Mesendoderm (in vitro differentiated cells): ENCODE measurements around the gene CCDC8.
"Not testable (repeated sequence)": the region's sequence is repeated elsewhere in the genome, so short reads cannot be mapped to it uniquely, and the experiment has no call there.

Experiments
- DNase-seq: peaks from one replicate; pipeline ENCODE4 v3.0.0; 2013
- H2AK5ac ChIP-seq: 2 replicates; pipeline ENCODE4 v1.6.1; 2013; ENCODE audit warnings: low read length, inconsistent platforms
- H2BK120ac ChIP-seq: 2 replicates; pipeline ENCODE4 v1.6.1; 2013; ENCODE audit warnings: low read depth, mild to moderate bottlenecking, low read length, moderate library complexity, mixed read lengths
- H2BK15ac ChIP-seq: replicated peaks from 2 replicates; pipeline ENCODE4 v1.6.1; 2013; ENCODE audit warnings: low read depth, mild to moderate bottlenecking, moderate library complexity
- H2BK5ac ChIP-seq: 2 replicates; pipeline ENCODE4 v1.6.1; 2013; ENCODE audit warnings: low read length, inconsistent platforms
- H3K18ac ChIP-seq: 2 replicates; pipeline ENCODE4 v1.6.1; 2013; ENCODE audit warnings: mild to moderate bottlenecking, low read length, mixed read lengths
- H3K23ac ChIP-seq: one replicate; pipeline ENCODE4 v1.6.1; 2013; ENCODE audit warnings: low read length
- H3K27ac ChIP-seq: 2 replicates; pipeline ENCODE4 v1.5.1; 2013; ENCODE audit warnings: low read depth, mild to moderate bottlenecking, inconsistent platforms, low read length, moderate library complexity
- H3K27me3 ChIP-seq: 2 replicates; pipeline ENCODE4 v1.6.1; 2013; ENCODE audit warnings: low read length, control low read depth, mild to moderate bottlenecking, inconsistent platforms; ENCODE audit not compliant: insufficient read depth, poor library complexity
- H3K36me3 ChIP-seq: 2 replicates; pipeline ENCODE4 v1.6.1; 2013; ENCODE audit warnings: low read length, inconsistent platforms; ENCODE audit not compliant: control insufficient read depth, insufficient read depth
- H3K4ac ChIP-seq: one replicate; pipeline ENCODE4 v1.6.1; 2013; ENCODE audit warnings: low read depth, mild to moderate bottlenecking, low read length, moderate library complexity
- H3K4me1 ChIP-seq: 2 replicates; pipeline ENCODE4 v1.6.1; 2013; ENCODE audit warnings: low read depth, low read length, inconsistent platforms; ENCODE audit not compliant: control insufficient read depth
- H3K4me2 ChIP-seq: 2 replicates; pipeline ENCODE4 v1.6.1; 2013; ENCODE audit warnings: low read length
- H3K4me3 ChIP-seq: 2 replicates; pipeline ENCODE4 v1.5.1; 2013; ENCODE audit warnings: mild to moderate bottlenecking, low read length
- H3K56ac ChIP-seq: one replicate; pipeline ENCODE4 v1.6.1; 2013; ENCODE audit warnings: low read length
- H3K79me1 ChIP-seq: 2 replicates; pipeline ENCODE4 v1.6.1; 2013; ENCODE audit warnings: low read length, inconsistent platforms
- H3K79me2 ChIP-seq: 2 replicates; pipeline ENCODE4 v1.6.1; 2013; ENCODE audit warnings: mild to moderate bottlenecking, low read length; ENCODE audit not compliant: control insufficient read depth, insufficient read depth
- H3K9ac ChIP-seq: 2 replicates; pipeline ENCODE4 v1.6.1; 2013; ENCODE audit warnings: low read length, inconsistent platforms
- H4K5ac ChIP-seq: one replicate; pipeline ENCODE4 v1.6.1; 2013; ENCODE audit warnings: low read length
- H4K8ac ChIP-seq: one replicate; pipeline ENCODE4 v1.6.1; 2013; ENCODE audit warnings: low read depth, mild to moderate bottlenecking, control low read depth, low read length, moderate library complexity
- WGBS: extraction: QIAGEN DNeasy Blood & Tissue Kit; methylation state at CpG from one replicate; pipeline ENCODE4 v1.1.7; 2013; ENCODE audit warnings: low lambda C conversion rate, missing lambda C conversion rate; ENCODE audit not compliant: insufficient coverage; ENCODE audit errors: extremely low coverage; 5-methylcytosine and 5-hydroxymethylcytosine counted together

Gene CCDC8

GRCh38 chr19:46380690-46381089 is 32.7 kb downstream of the CCDC8 start:
- no peak overlapping the region for H2BK15ac ChIP-seq
- no CpG with 5 or more reads among the region's 2 CpGs for WGBS
- H3K23ac ChIP-seq, result no peak overlapping the region
- no peak overlapping the region for H4K5ac ChIP-seq
- H2BK120ac ChIP-seq, result no peak overlapping the region
- peaks cover 8% of the 10 kb centered on the region for H3K36me3 ChIP-seq
- no peaks in the 10 kb centered on the region for H3K4me1 ChIP-seq
- no peak overlapping the region for H4K8ac ChIP-seq
- no peak overlapping the region for H3K4me3 ChIP-seq
- no peaks in the 10 kb centered on the region for H3K79me2 ChIP-seq
- H3K4me2 ChIP-seq, result no peak overlapping the region
- H3K56ac ChIP-seq, result no peak overlapping the region
- peaks cover 7% of the 10 kb centered on the region for H3K79me1 ChIP-seq
- no peaks in the 10 kb centered on the region for H3K27me3 ChIP-seq
- H3K27ac ChIP-seq, result no peak overlapping the region
- DNase-seq, result no peak
- H2BK5ac ChIP-seq, result no peak overlapping the region
- no peak overlapping the region for H2AK5ac ChIP-seq
- H3K9ac ChIP-seq, result no peak overlapping the region
- H3K18ac ChIP-seq, result no peak overlapping the region
- no peak overlapping the region for H3K4ac ChIP-seq

GRCh38 chr19:46378268-46378667 is 35.1 kb downstream of the CCDC8 start:
- Histone ChIP-seq H3K36me3 (peaks cover 3% of the 10 kb centered on the region), H3K4me2 (no peak overlapping the region), H3K18ac (no peak overlapping the region), H4K5ac (no peak overlapping the region), H3K79me2 (peaks cover 14% of the 10 kb centered on the region), H2BK5ac (no peak overlapping the region), H3K9ac (no peak overlapping the region), H3K4ac (no peak overlapping the region), H4K8ac (no peak overlapping the region), H3K4me1 (peaks cover 7% of the 10 kb centered on the region), H2AK5ac (no peak overlapping the region), H3K27me3 (no peaks in the 10 kb centered on the region), H3K79me1 (peaks cover 19% of the 10 kb centered on the region), H3K4me3 (no peak overlapping the region), H2BK120ac (no peak overlapping the region), H2BK15ac (no peak overlapping the region), H3K56ac (no peak overlapping the region), H3K23ac (no peak overlapping the region), H3K27ac (no peak overlapping the region)
- DNase-seq, result no peak
- no CpG with 5 or more reads among the region's 2 CpGs for WGBS

- peaks cover 16% of the 10 kb centered on the region for H3K4me1 ChIP-seq
- H2AK5ac ChIP-seq, result no peak overlapping the region
- no peaks in the 10 kb centered on the region for H3K27me3 ChIP-seq
- H3K36me3 ChIP-seq, result peaks cover 3% of the 10 kb centered on the region
- H4K8ac ChIP-seq, result no peak overlapping the region
- H4K5ac ChIP-seq, result no peak overlapping the region
- H2BK120ac ChIP-seq, result no peak overlapping the region
- no peak overlapping the region for H3K56ac ChIP-seq
- WGBS, result no CpG with 5 or more reads among the region's 20 CpGs
- H2BK15ac ChIP-seq, result no peak overlapping the region
- H3K79me1 ChIP-seq, result peaks cover 21% of the 10 kb centered on the region
- no peak overlapping the region for H2BK5ac ChIP-seq
- H3K9ac ChIP-seq, result no peak overlapping the region
- H3K4me3 ChIP-seq, result no peak overlapping the region
- H3K4me2 ChIP-seq, result no peak overlapping the region
- no peak overlapping the region for H3K4ac ChIP-seq
- H3K27ac ChIP-seq, result no peak overlapping the region
- no peak overlapping the region for H3K18ac ChIP-seq
- DNase-seq, result no peak
- H3K23ac ChIP-seq, result no peak overlapping the region
- peaks cover 16% of the 10 kb centered on the region for H3K79me2 ChIP-seq
Observed at GRCh38 chr19:46376241-46377153, 36.9 kb downstream of the CCDC8 start.

- not testable (repeated sequence) for H2AK5ac ChIP-seq, H3K27me3 ChIP-seq, H2BK120ac ChIP-seq, H2BK15ac ChIP-seq, H3K4me3 ChIP-seq, H4K8ac ChIP-seq, H3K27ac ChIP-seq, H3K18ac ChIP-seq, H3K56ac ChIP-seq, H3K4me2 ChIP-seq, H3K4ac ChIP-seq, H4K5ac ChIP-seq, H3K36me3 ChIP-seq, H2BK5ac ChIP-seq, H3K23ac ChIP-seq, DNase-seq, H3K9ac ChIP-seq
- H3K79me1 ChIP-seq, result peaks cover 21% of the 10 kb centered on the region
- WGBS, result no CpG with 5 or more reads among the region's 22 CpGs
- peaks cover 16% of the 10 kb centered on the region for H3K4me1 ChIP-seq
- peaks cover 16% of the 10 kb centered on the region for H3K79me2 ChIP-seq
Observed at GRCh38 chr19:46375476-46376067, 37.8 kb downstream of the CCDC8 start.

GRCh38 chr19:46374536-46375475 is 38.6 kb downstream of the CCDC8 start:
- H4K8ac ChIP-seq, result no peak overlapping the region
- H3K4me2 ChIP-seq, result no peak overlapping the region
- peak overlapping the region; percentile 49 for H3K4ac ChIP-seq
- no peak overlapping the region for H2AK5ac ChIP-seq
- peaks cover 3% of the 10 kb centered on the region for H3K36me3 ChIP-seq
- no peak overlapping the region for H2BK15ac ChIP-seq
- H3K56ac ChIP-seq, result peak overlapping the region; percentile 84
- peak overlapping the region; percentile 13 for H3K18ac ChIP-seq
- H3K27ac ChIP-seq, result no peak overlapping the region
- WGBS, result no CpG with 5 or more reads among the region's 21 CpGs
- H3K23ac ChIP-seq, result peak overlapping the region; percentile 26
- no peak overlapping the region for H2BK5ac ChIP-seq
- no peak overlapping the region for H4K5ac ChIP-seq
- peaks cover 23% of the 10 kb centered on the region for H3K79me1 ChIP-seq
- peaks cover 19% of the 10 kb centered on the region for H3K79me2 ChIP-seq
- DNase-seq, result no peak
- H2BK120ac ChIP-seq, result no peak overlapping the region
- peaks cover 16% of the 10 kb centered on the region for H3K4me1 ChIP-seq
- H3K9ac ChIP-seq, result peak overlapping the region; percentile 28
- H3K4me3 ChIP-seq, result no peak overlapping the region
- no peaks in the 10 kb centered on the region for H3K27me3 ChIP-seq
